Measurements from ENCODE around the gene C2orf80.
"Not testable (repeated sequence)": the region's sequence is repeated elsewhere in the genome, so short reads cannot be mapped to it uniquely, and the experiment has no call there.

The C2orf80 gene

GRCh38 chr2:208179028-208179609 is 10.7 kb downstream of the C2orf80 start:
- no peak for DNase-seq (ENCODE audit: low read depth)

- DNase-seq (ENCODE audit: low read depth), result no peak
Measured at GRCh38 chr2:208175840-208176153, 14.0 kb downstream of the C2orf80 start.

GRCh38 chr2:208175069-208175839 is 14.6 kb downstream of the C2orf80 start:
- DNase-seq (ENCODE audit: low read depth), result peak; percentile 61

GRCh38 chr2:208174144-208174543 is 15.7 kb downstream of the C2orf80 start:
- DNase-seq (ENCODE audit: low read depth), result no peak

GRCh38 chr2:208172125-208172524 is 17.7 kb downstream of the C2orf80 start:
- DNase-seq (ENCODE audit: low read depth), result no peak

GRCh38 chr2:208164951-208165755 is 24.7 kb downstream of the C2orf80 start:
- DNase-seq (ENCODE audit: low read depth), result no peak

GRCh38 chr2:208163489-208163888 is 26.3 kb downstream of the C2orf80 start, which contains the start of gene CRYGA:
CRYGA (minus strand) TSS chr2:208163589; CDS start chr2:208163556, 33 bp downstream.
- no peak for DNase-seq (ENCODE audit: low read depth)

- no peak for DNase-seq (ENCODE audit: low read depth)
Measured at GRCh38 chr2:208156439-208156838, 33.4 kb downstream of the C2orf80 start.

- no peak for DNase-seq (ENCODE audit: low read depth)
Measured at GRCh38 chr2:208153156-208153555, 36.7 kb downstream of the C2orf80 start.

GRCh38 chr2:208150956-208151355 is 38.9 kb downstream of the C2orf80 start:
- DNase-seq (ENCODE audit: low read depth), result no peak

- DNase-seq (ENCODE audit: low read depth), result no peak
Measured at GRCh38 chr2:208150094-208150493, 39.7 kb downstream of the C2orf80 start.

GRCh38 chr2:208148803-208149202 is 41.0 kb downstream of the C2orf80 start:
- no peak for DNase-seq (ENCODE audit: low read depth)

- DNase-seq (ENCODE audit: low read depth), result no peak
Measured at GRCh38 chr2:208147759-208148158, 42.1 kb downstream of the C2orf80 start.

GRCh38 chr2:208147008-208147407 is 42.8 kb downstream of the C2orf80 start:
- no peak for DNase-seq (ENCODE audit: low read depth)

- no peak for DNase-seq (ENCODE audit: low read depth)
Measured at GRCh38 chr2:208146006-208146405, 43.8 kb downstream of the C2orf80 start, which contains the start of gene CRYGB. CRYGB (minus strand) TSS chr2:208146158; CDS start chr2:208146120, 38 bp downstream.

GRCh38 chr2:208142925-208143799 is 46.7 kb downstream of the C2orf80 start:
- DNase-seq (ENCODE audit: low read depth), result no peak

- no peak for DNase-seq (ENCODE audit: low read depth)
Measured at GRCh38 chr2:208142240-208142924, 47.4 kb downstream of the C2orf80 start.

GRCh38 chr2:208139447-208139846 is 50.4 kb downstream of the C2orf80 start:
- DNase-seq (ENCODE audit: low read depth), result no peak

- DNase-seq (ENCODE audit: low read depth), result not testable (repeated sequence)
Measured at GRCh38 chr2:208138334-208138733, 51.5 kb downstream of the C2orf80 start.

GRCh38 chr2:208136716-208137094 is 53.1 kb downstream of the C2orf80 start:
- DNase-seq (ENCODE audit: low read depth), result no peak
